NCI-H1417 treated with DMSO at 0.1 percent for 48 hours (cell line): ENCODE measurements around the gene KIAA0319L.
"Not testable (repeated sequence)": the region's sequence is repeated elsewhere in the genome, so short reads cannot be mapped to it uniquely, and the experiment has no call there.

Experiments used
- DNase-seq: peaks from one replicate; lab custom pipeline; 2025; lab: John Stamatoyannopoulos, UW

KIAA0319L gene

GRCh38 chr1:35486858-35487408 lies 70.3 kb downstream of the KIAA0319L start:
- no peak for DNase-seq

GRCh38 chr1:35481229-35481628 lies 76.0 kb downstream of the KIAA0319L start:
- DNase-seq: no peak

GRCh38 chr1:35477870-35478269 lies 79.3 kb downstream of the KIAA0319L start:
- no peak for DNase-seq

- no peak for DNase-seq
These were observed 81.1 kb downstream of the KIAA0319L start for GRCh38 chr1:35475856-35476674.

GRCh38 chr1:35475356-35475755 lies 81.8 kb downstream of the KIAA0319L start:
- DNase-seq: no peak

- DNase-seq: not testable (repeated sequence)
These were observed 84.0 kb downstream of the KIAA0319L start for GRCh38 chr1:35473216-35473615.

GRCh38 chr1:35470977-35471613 lies 86.1 kb downstream of the KIAA0319L start:
- peak; percentile 21 for DNase-seq

GRCh38 chr1:35466120-35466519 lies 91.1 kb downstream of the KIAA0319L start:
- no peak for DNase-seq

- not testable (repeated sequence) for DNase-seq
These were observed 93.5 kb downstream of the KIAA0319L start for GRCh38 chr1:35463749-35464148.

GRCh38 chr1:35463232-35463631 lies 94.0 kb downstream of the KIAA0319L start:
- DNase-seq: no peak

- no peak for DNase-seq
These were observed 95.1 kb downstream of the KIAA0319L start for GRCh38 chr1:35461966-35462651.

GRCh38 chr1:35460796-35461195 lies 96.4 kb downstream of the KIAA0319L start:
- DNase-seq: no peak

- no peak for DNase-seq
These were observed 102.6 kb downstream of the KIAA0319L start for GRCh38 chr1:35454616-35455015.

- DNase-seq: no peak
These were observed 103.0 kb downstream of the KIAA0319L start for GRCh38 chr1:35454176-35454575.

- no peak for DNase-seq
These were observed 104.2 kb downstream of the KIAA0319L start for GRCh38 chr1:35453031-35453430.

- no peak for DNase-seq
These were observed 105.0 kb downstream of the KIAA0319L start for GRCh38 chr1:35452106-35452774.

- DNase-seq: no peak
These were observed 106.1 kb downstream of the KIAA0319L start for GRCh38 chr1:35451125-35451528.

GRCh38 chr1:35449334-35450008 lies 107.7 kb downstream of the KIAA0319L start:
- no peak for DNase-seq

GRCh38 chr1:35448344-35448801 lies 108.8 kb downstream of the KIAA0319L start:
- DNase-seq: no peak

GRCh38 chr1:35447278-35447677 lies 109.9 kb downstream of the KIAA0319L start:
- no peak for DNase-seq

GRCh38 chr1:35444519-35444774 lies 112.8 kb downstream of the KIAA0319L start:
- no peak for DNase-seq
